ENCODE results near the gene KRT31. TPM values are rescaled to one million over a fixed set of nuclear protein-coding genes. Genes with fewer than 3 reads are reported as not detected.

Gene KRT31
- total RNA-seq, 1 donor from 2014 or later: not detected

DNA sequence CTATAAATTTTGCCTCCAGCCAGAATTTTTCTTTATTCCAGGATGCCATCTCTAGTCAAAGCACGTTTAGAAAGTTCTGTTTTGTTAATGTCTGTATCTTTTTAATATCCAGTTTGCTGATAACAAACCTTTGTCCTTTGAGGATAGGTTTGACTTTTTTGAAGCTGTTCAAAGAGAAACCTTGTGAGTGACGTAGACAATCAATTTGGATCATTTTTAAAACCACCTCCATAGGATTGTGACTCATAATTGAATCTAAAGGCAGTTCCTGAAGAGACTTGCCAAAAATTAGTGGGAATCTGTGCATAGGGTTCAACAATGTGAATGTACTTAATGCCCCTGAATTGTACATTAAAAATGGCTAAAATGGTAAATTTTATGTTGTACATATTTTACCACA lies 5.9 kb downstream of the KRT31 start:
- no peak overlapping the region for H3K4me3 Mint-ChIP-seq (ENCODE audit: low read depth)
- no peak overlapping the region for H3K27ac Mint-ChIP-seq
- H3K4me1 Mint-ChIP-seq (ENCODE audit: low read depth): peaks cover 1% of the 10 kb centered on the region
- peaks cover 3% of the 10 kb centered on the region for H3K9me3 Mint-ChIP-seq (ENCODE audit: low read depth)
- H3K27me3 Mint-ChIP-seq: peaks cover 3% of the 10 kb centered on the region
- no peak for DNase-seq (ENCODE audit: low spot score, unreplicated experiment)
- no peak for TF ChIP-seq CTCF (IDR thresholded peaks at IDR 0.05; ENCODE audit: unreplicated experiment)
- H3K36me3 Mint-ChIP-seq (ENCODE audit: insufficient read depth): no peaks in the 10 kb centered on the region

DNA sequence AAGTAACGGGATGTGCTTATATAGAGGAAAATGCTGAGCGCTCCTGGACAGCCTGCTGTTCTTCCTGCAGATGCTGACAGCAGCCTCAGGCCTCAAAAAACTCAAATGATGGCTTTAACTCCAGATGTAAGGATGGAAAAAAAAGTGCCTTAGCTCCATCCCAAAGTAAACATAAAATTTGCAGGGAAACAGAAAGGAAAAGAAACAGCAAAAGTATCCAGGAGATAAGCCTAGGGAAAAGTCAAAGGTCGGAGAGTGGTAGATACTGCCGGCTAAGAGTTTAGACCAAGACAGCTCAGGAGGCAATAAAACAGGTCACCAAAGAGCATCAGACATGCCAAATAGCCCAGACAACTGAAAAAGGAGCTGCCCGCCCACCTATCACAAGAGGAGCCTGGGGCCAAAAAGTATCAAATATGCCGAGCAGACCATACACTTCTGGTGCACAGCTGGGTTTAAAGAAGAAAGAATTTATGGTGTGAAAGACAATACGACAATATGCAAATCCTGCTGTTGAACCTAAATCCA lies 6.9 kb downstream of the KRT31 start:
- no peak overlapping the region for H3K4me3 Mint-ChIP-seq (ENCODE audit: low read depth)
- no peak overlapping the region for H3K27ac Mint-ChIP-seq
- no peaks in the 10 kb centered on the region for H3K36me3 Mint-ChIP-seq (ENCODE audit: insufficient read depth)
- H3K4me1 Mint-ChIP-seq (ENCODE audit: low read depth): peaks cover 1% of the 10 kb centered on the region
- TF ChIP-seq CTCF (IDR thresholded peaks at IDR 0.05; ENCODE audit: unreplicated experiment): no peak
- H3K27me3 Mint-ChIP-seq: peaks cover 3% of the 10 kb centered on the region
- peaks cover 7% of the 10 kb centered on the region for H3K9me3 Mint-ChIP-seq (ENCODE audit: low read depth)
- DNase-seq (ENCODE audit: low spot score, unreplicated experiment): no peak

DNA sequence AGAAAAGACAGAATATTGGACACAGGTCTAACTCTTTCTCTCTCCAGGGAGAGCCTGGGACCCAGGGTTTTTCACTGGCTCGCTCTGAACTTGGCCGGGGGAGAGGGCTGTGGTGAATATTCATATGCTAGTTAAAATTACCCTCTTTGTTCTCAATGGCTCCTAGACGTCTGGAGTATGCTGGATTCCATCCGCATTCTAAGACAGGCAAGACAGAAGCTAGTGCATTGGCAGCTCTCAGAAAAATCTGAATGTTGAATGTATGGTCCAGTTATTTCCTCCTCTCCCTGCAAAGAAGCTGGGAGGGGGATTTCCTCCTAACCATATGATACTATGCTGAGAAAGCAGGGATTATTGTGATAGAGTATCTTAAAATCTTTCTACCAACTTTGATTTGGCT lies 9.7 kb downstream of the KRT31 start:
- H3K4me1 Mint-ChIP-seq (ENCODE audit: low read depth): peaks cover 1% of the 10 kb centered on the region
- no peaks in the 10 kb centered on the region for H3K36me3 Mint-ChIP-seq (ENCODE audit: insufficient read depth)
- no peak overlapping the region for H3K4me3 Mint-ChIP-seq (ENCODE audit: low read depth)
- DNase-seq (ENCODE audit: low spot score, unreplicated experiment): no peak
- H3K9me3 Mint-ChIP-seq (ENCODE audit: low read depth): peaks cover 7% of the 10 kb centered on the region
- no peak for TF ChIP-seq CTCF (IDR thresholded peaks at IDR 0.05; ENCODE audit: unreplicated experiment)
- H3K27me3 Mint-ChIP-seq: no peaks in the 10 kb centered on the region
- no peak overlapping the region for H3K27ac Mint-ChIP-seq

- Mint-ChIP-seq H3K4me3 (ENCODE audit: low read depth) (no peak overlapping the region), H3K27me3 (peaks cover 1% of the 10 kb centered on the region), H3K9me3 (ENCODE audit: low read depth) (peaks cover 7% of the 10 kb centered on the region), H3K36me3 (ENCODE audit: insufficient read depth) (no peaks in the 10 kb centered on the region), H3K4me1 (ENCODE audit: low read depth) (peaks cover 1% of the 10 kb centered on the region), H3K27ac (no peak overlapping the region)
- no peak for TF ChIP-seq CTCF (IDR thresholded peaks at IDR 0.05; ENCODE audit: unreplicated experiment)
- DNase-seq (ENCODE audit: low spot score, unreplicated experiment): no peak
Measured at GRCh38 chr17:41386227-41386626, 11.2 kb downstream of the KRT31 start.

DNA sequence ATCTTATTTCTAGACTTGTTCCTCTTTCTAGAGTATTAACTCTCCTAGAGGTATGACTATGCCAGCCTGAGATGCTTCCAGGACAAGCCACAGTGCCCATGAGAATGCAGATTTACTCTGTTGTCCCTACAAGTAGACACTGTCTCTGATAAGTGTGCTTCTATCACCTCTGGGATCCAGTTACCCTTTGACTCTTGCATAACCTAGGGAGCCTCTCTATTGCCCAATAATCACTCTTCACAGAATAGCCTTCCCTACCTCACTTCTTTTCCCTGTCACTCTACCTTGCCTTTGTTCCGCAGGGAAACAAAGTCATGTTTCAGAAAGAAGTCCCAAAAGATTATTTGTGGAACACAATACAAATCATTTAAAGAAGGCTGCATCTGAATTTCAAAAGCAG lies 13.7 kb downstream of the KRT31 start:
- peaks cover 7% of the 10 kb centered on the region for H3K9me3 Mint-ChIP-seq (ENCODE audit: low read depth)
- DNase-seq (ENCODE audit: low spot score, unreplicated experiment): no peak
- no peak overlapping the region for H3K27ac Mint-ChIP-seq
- no peak for TF ChIP-seq CTCF (IDR thresholded peaks at IDR 0.05; ENCODE audit: unreplicated experiment)
- H3K4me1 Mint-ChIP-seq (ENCODE audit: low read depth): no peaks in the 10 kb centered on the region
- peaks cover 13% of the 10 kb centered on the region for H3K27me3 Mint-ChIP-seq
- no peaks in the 10 kb centered on the region for H3K36me3 Mint-ChIP-seq (ENCODE audit: insufficient read depth)
- no peak overlapping the region for H3K4me3 Mint-ChIP-seq (ENCODE audit: low read depth)
